GM12878 (cell line): Measurements from ENCODE around the gene OR2T2. TPM values are rescaled to one million over a fixed set of nuclear protein-coding genes. Genes with fewer than 3 reads are reported as not detected.
"Not testable (repeated sequence)": the region's sequence is repeated elsewhere in the genome, so short reads cannot be mapped to it uniquely, and the experiment has no call there.

Experiments
- ATAC-seq: fragments of 200-7000 bp; cut with Tn5 transposase; 3 replicates; pipeline ENCODE4 v1.9.1; 2020; ENCODE audit warnings: mild to moderate bottlenecking, moderate library complexity
- Bru-seq: library from RNA; stranded (reverse); fragments of 400-500 nt; gene quantifications from one replicate; lab custom pipeline; 2021; lab: Mats Ljungman, UMichigan
- BruChase-seq, 2 experiments: library from RNA; stranded (reverse); fragments of 400-500 nt; gene quantifications; one replicate each; lab custom pipeline; 2021; lab: Mats Ljungman, UMichigan
- BruUV-seq: library from RNA; stranded (reverse); fragments of 400-500 nt; replicated peaks from 2 replicates; lab custom pipeline; 2021; lab: Mats Ljungman, UMichigan
- CTCF ChIA-PET: fragments of 300-600 bp; sonication (Branson Sonifier 250); formaldehyde crosslinking; extraction: SDS; loops from one replicate; lab custom pipeline; 2021; ENCODE audit warnings: inconsistent platforms; lab: Yijun Ruan, JAX
- POLR2A ChIA-PET: fragments of 350-600 bp; formaldehyde crosslinking; extraction: SDS; loops from one replicate; lab custom pipeline; 2021; ENCODE audit warnings: inconsistent platforms; lab: Charles Lee
- RAD21 ChIA-PET: fragments of 300-600 bp; sonication (Branson Sonifier 250); formaldehyde crosslinking; loops from one replicate; lab custom pipeline; 2023; ENCODE audit warnings: antibody characterized with exemption; ENCODE audit not compliant: unreplicated experiment; lab: Charles Lee
- SMC1A ChIA-PET: fragments of 300-600 bp; sonication (Branson Sonifier 250); formaldehyde crosslinking; loops from one replicate; lab custom pipeline; 2023; ENCODE audit not compliant: unreplicated experiment, uncharacterized antibody; lab: Charles Lee
- DNase-seq: peaks from one replicate; pipeline ENCODE4 v3.0.0-alpha.2; 2011; ENCODE audit warnings: low read depth, low spot score
- FAIRE-seq: peaks from 3 replicates; lab custom pipeline; 2011; peaks lifted over from hg19 to GRCh38; lab: Jason Lieb, UNC
- H2AFZ ChIP-seq: 2 replicates; pipeline ENCODE4 v1.6.0; 2011; ENCODE audit warnings: low read depth, low read length, control low read depth; ENCODE audit not compliant: control insufficient read depth
- H3K27ac ChIP-seq: 2 replicates; pipeline ENCODE4 v1.5.1; 2011; ENCODE audit warnings: control low read depth; ENCODE audit not compliant: control insufficient read depth, insufficient read depth
- H3K27me3 ChIP-seq, 2 experiments: replicated peaks in 1 of 2; 2 replicates each; pipeline versions ENCODE4 v1.6.0 to v1.6.1; 2011; ENCODE audit warnings: low read length in 1 of 2; ENCODE audit not compliant: control insufficient read depth in 2 of 2, insufficient read depth in 2 of 2
- H3K36me3 ChIP-seq, 2 experiments: 2 replicates each; pipeline ENCODE4 v1.5.1; 2011; ENCODE audit warnings: low read length in 1 of 2; ENCODE audit not compliant: control insufficient read depth in 2 of 2, insufficient read depth in 2 of 2
- H3K4me1 ChIP-seq: 2 replicates; pipeline ENCODE4 v1.6.1; 2011; ENCODE audit warnings: mild to moderate bottlenecking, low read length, moderate library complexity, mixed read lengths; ENCODE audit not compliant: control insufficient read depth, insufficient read depth
- H3K4me2 ChIP-seq: 2 replicates; pipeline ENCODE4 v1.6.0; 2011; ENCODE audit warnings: control low read depth; ENCODE audit not compliant: control insufficient read depth, insufficient read depth
- H3K4me3 ChIP-seq: fragments of 200-600 bp; sonication (generic); 2 replicates; pipeline ENCODE4 v1.5.1; 2016
- H3K79me2 ChIP-seq: 2 replicates; pipeline ENCODE4 v1.6.0; 2011; ENCODE audit warnings: low read length; ENCODE audit not compliant: control insufficient read depth, insufficient read depth
- H3K9ac ChIP-seq: 2 replicates; pipeline ENCODE4 v1.8.0; 2011; ENCODE audit warnings: low read length, control low read depth, mixed read lengths; ENCODE audit not compliant: control insufficient read depth, insufficient read depth
- H3K9me3 ChIP-seq: replicated peaks from 3 replicates; pipeline ENCODE4 v1.5.1; 2011; ENCODE audit warnings: mild to moderate bottlenecking, low read length; ENCODE audit not compliant: control insufficient read depth, insufficient read depth
- H4K20me1 ChIP-seq: 2 replicates; pipeline ENCODE4 v1.6.0; 2011; ENCODE audit not compliant: control insufficient read depth, insufficient read depth
- WGBS: methylation state at CpG from one replicate; pipeline ENCODE4 v1.1.6; 2016; ENCODE audit warnings: low lambda C conversion rate; ENCODE audit not compliant: insufficient replicate concordance, insufficient coverage; ENCODE audit errors: missing lambda C conversion rate; 5-methylcytosine and 5-hydroxymethylcytosine counted together
- in situ Hi-C: fragments of 300-500 bp; cut with MboI; formaldehyde crosslinking; loops from 9 replicates; pipeline ENCODE4 v1.14.3; 2018; ENCODE audit warnings: mixed read lengths
- intact Hi-C: fragments of 100-400 bp; cut with micrococcal nuclease; formaldehyde crosslinking; loops from one replicate; pipeline ENCODE4 v1.14.2; 2022; ENCODE audit not compliant: unreplicated experiment
- long read RNA-seq, 2 experiments: library from polyadenylated mRNA; unstranded; transcript quantifications; one replicate each; pipeline ENCODE4 v2.0.0, GENCODE V29; 2019 to 2020
- polyA minus RNA-seq, 3 experiments: library from RNA; depleted of rRNA, polyadenylated mRNA; stranded (reverse); fragments of >200 nt; gene quantifications; 2 replicates each; pipeline ENCODE4 v1.2.3, GENCODE V29; 2011
- polyA plus RNA-seq, 11 experiments: library from polyadenylated mRNA; depleted of rRNA in 4 of 11; unstranded in 6 of 11; stranded (reverse) in 5 of 11; fragments of >200 nt; fragmentation: Nextera tagmentation in 4 of 11; fragmentation: Illumina TruSeq in 1 of 11; extraction: Ambion mirVana in 4 of 11; extraction: Trizol in 1 of 11; gene quantifications; 1 replicate in 1 of 11; 2 replicates in 10 of 11; pipeline versions ENCODE4 v1.2.1 to v1.2.3, GENCODE V29; 2011 to 2016; ENCODE audit warnings: inconsistent platforms in 2 of 11, missing spikeins in 2 of 11, low read depth in 1 of 11
- total RNA-seq, 4 experiments: library from RNA; depleted of rRNA in 3 of 4; stranded (reverse); fragments of >200 nt in 3 of 4; fragmentation: Illumina TruSeq in 1 of 4; extraction: Trizol in 1 of 4; gene quantifications; 2 replicates each; pipeline versions ENCODE4 v1.2.1 to v1.2.3, GENCODE V29; 2013 to 2021

Gene OR2T2, protein sequence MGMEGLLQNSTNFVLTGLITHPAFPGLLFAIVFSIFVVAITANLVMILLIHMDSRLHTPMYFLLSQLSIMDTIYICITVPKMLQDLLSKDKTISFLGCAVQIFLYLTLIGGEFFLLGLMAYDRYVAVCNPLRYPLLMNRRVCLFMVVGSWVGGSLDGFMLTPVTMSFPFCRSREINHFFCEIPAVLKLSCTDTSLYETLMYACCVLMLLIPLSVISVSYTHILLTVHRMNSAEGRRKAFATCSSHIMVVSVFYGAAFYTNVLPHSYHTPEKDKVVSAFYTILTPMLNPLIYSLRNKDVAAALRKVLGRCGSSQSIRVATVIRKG
- total RNA-seq (2013; cell fraction: nucleolus; rRNA removed), result 307 and 335 TPM in 2 replicates
- total RNA-seq (2014; rRNA removed) (6.3 and 8.8 TPM in 2 replicates), total RNA-seq (2014; rRNA removed; fragmentation: Illumina TruSeq; extraction: Trizol) (6.7 and 7.0 TPM in 2 replicates), total RNA-seq (2021) (3.8 and 4.4 TPM in 2 replicates), polyA plus RNA-seq (2011; rRNA removed) (5.0 TPM in 2 replicates), polyA plus RNA-seq (2014; fragmentation: Illumina TruSeq; extraction: Trizol) (0.57 and 0.60 TPM in 2 replicates), polyA plus RNA-seq (2014; fragmentation: Nextera tagmentation; extraction: Ambion mirVana) (under 1 TPM; 0.07 to 0.18 TPM), polyA plus RNA-seq (2014; rRNA removed) (0.68 and 0.79 TPM in 2 replicates), polyA plus RNA-seq (2016; fragmentation: Nextera tagmentation; extraction: Ambion mirVana) (1 to 10 TPM in 1 of 2 experiments, under 1 TPM in 1; 0.86 to 1.5 TPM), polyA minus RNA-seq (2011; rRNA and poly(A)+ RNA removed) (263 and 402 TPM in 2 replicates), Bru-seq, nascent RNA (percentile 96 among the genes with signal in this experiment), BruChase-seq, experiment 1, labeled RNA remaining after a 6-hour chase (percentile 85 among the genes with signal in this experiment), BruChase-seq, experiment 2, labeled RNA remaining after a 2-hour chase (percentile 90 among the genes with signal in this experiment)
- polyA plus RNA-seq (2011; ENCODE audit: low read depth), result 0.46 TPM
- polyA plus RNA-seq (2011; cell fraction: cytosol; rRNA removed), result 1.3 and 1.6 TPM in 2 replicates
- polyA plus RNA-seq (2011; cell fraction: nucleus; rRNA removed), result 63.2 and 67.8 TPM in 2 replicates
- polyA plus RNA-seq (2012), result 0.17 and 0.51 TPM in 2 replicates
- 5.7 and 10.1 TPM in 2 replicates for polyA minus RNA-seq (2011; cell fraction: cytosol; rRNA and poly(A)+ RNA removed)
- 469 and 721 TPM in 2 replicates for polyA minus RNA-seq (2011; cell fraction: nucleus; rRNA and poly(A)+ RNA removed)
- long read RNA-seq, experiment 1, partial matches to known transcripts, result 1 of 17 reads
- long read RNA-seq, experiment 1, other reads (novel, unspliced or antisense), result 16 of 17 reads
- long read RNA-seq, experiment 2, partial matches to known transcripts, result 0 of 7 reads
- long read RNA-seq, experiment 2, other reads (novel, unspliced or antisense), result 5 of 7 reads

DNA sequence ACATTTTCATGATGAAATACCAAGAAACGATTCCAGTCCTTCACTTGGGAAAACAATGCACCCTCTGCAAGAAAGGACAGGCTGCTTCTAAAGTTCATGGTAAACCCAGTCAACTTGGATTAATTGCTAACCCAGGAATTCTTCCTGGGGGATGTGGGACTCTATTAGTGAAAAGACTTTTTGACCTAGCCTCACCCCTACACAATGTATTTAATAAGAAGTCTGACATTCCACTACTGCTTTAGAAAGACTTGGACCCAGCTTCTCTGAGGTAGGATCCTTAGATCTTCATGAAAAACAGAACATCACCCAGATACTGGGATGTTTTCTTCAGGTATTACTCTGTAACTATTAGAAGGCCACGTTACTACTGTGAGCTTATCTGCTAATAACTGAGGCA, at the start of gene OR2T2:
Gene OR2T2 (plus strand): TSS at position 239 of the 400 bp plus-strand sequence. CDS start 7,161 bp downstream, outside the sequence.
- intact Hi-C loops, RAD21 ChIA-PET, H2AFZ ChIP-seq, H3K27ac ChIP-seq, H3K9me3 ChIP-seq, H3K4me3 ChIP-seq, ATAC-seq, H3K4me1 ChIP-seq, DNase-seq, FAIRE-seq, H4K20me1 ChIP-seq, BruUV-seq, H3K27me3 ChIP-seq, H3K36me3 ChIP-seq, H3K79me2 ChIP-seq, H3K9ac ChIP-seq, H3K4me2 ChIP-seq: not testable (repeated sequence)
- ChIA-PET SMC1A (interaction anchor here (0.7 to 1.5 kb wide), 3 partner anchors 244 to 361 kb away, joined by 3 to 4 read pairs (median 3); no protein-coding TSS in a partner anchor), CTCF (interaction anchor here (1.4 kb wide), 1 partner anchor 41 kb away, joined by 5 read pairs; no protein-coding TSS in a partner anchor), POLR2A (interaction anchor here (1.3 to 1.5 kb wide), 2 partner anchors 360 to 392 kb away, joined by 3 read pairs; no protein-coding TSS in a partner anchor)
- 67% methylated on average over 1 of the region's 2 CpGs for WGBS
- in situ Hi-C loops, result loop anchor here (25.0 kb wide), 1 partner anchor 1083 kb away; no protein-coding TSS in a partner anchor
